ENCODE data around the gene LYVE1.

LYVE1 gene

GRCh38 chr11:10551290-10551592 lies 17.2 kb downstream of the LYVE1 start:
- H3K9ac ChIP-seq (ENCODE audit: low read length) = no peak overlapping the region
- H3K27ac ChIP-seq (ENCODE audit: low read length) = no peak overlapping the region
- H3K79me2 ChIP-seq (ENCODE audit: low read length) = no peaks in the 10 kb centered on the region
- H3K4me3 ChIP-seq (ENCODE audit: low read length) = no peak overlapping the region
- no peaks in the 10 kb centered on the region for H3K4me1 ChIP-seq (ENCODE audit: low read length)
- H3K9me3 ChIP-seq (ENCODE audit: insufficient read depth, low read length) = 0 out of 2 replicates have a peak, but pooled peaks cover 5% of the 10 kb centered on the region
- H2AFZ ChIP-seq (ENCODE audit: low read depth, low read length) = no peak overlapping the region
- no peaks in the 10 kb centered on the region for H3K36me3 ChIP-seq (replicated peaks; ENCODE audit: low read depth, low read length)
- H3K4me2 ChIP-seq (ENCODE audit: low read length) = no peak overlapping the region
- TF ChIP-seq, protein P1, sequence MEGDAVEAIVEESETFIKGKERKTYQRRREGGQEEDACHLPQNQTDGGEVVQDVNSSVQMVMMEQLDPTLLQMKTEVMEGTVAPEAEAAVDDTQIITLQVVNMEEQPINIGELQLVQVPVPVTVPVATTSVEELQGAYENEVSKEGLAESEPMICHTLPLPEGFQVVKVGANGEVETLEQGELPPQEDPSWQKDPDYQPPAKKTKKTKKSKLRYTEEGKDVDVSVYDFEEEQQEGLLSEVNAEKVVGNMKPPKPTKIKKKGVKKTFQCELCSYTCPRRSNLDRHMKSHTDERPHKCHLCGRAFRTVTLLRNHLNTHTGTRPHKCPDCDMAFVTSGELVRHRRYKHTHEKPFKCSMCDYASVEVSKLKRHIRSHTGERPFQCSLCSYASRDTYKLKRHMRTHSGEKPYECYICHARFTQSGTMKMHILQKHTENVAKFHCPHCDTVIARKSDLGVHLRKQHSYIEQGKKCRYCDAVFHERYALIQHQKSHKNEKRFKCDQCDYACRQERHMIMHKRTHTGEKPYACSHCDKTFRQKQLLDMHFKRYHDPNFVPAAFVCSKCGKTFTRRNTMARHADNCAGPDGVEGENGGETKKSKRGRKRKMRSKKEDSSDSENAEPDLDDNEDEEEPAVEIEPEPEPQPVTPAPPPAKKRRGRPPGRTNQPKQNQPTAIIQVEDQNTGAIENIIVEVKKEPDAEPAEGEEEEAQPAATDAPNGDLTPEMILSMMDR (IDR thresholded peaks at IDR 0.05; ENCODE audit: low read depth, low read length) = no peak
- TF ChIP-seq EZH2phosphoT487 (IDR thresholded peaks at IDR 0.05; ENCODE audit: low read depth) = no peak
- no peaks in the 10 kb centered on the region for H4K20me1 ChIP-seq (ENCODE audit: insufficient read depth, low read length)
- peaks cover 25% of the 10 kb centered on the region for H3K27me3 ChIP-seq (ENCODE audit: low read depth, low read length)

DNA sequence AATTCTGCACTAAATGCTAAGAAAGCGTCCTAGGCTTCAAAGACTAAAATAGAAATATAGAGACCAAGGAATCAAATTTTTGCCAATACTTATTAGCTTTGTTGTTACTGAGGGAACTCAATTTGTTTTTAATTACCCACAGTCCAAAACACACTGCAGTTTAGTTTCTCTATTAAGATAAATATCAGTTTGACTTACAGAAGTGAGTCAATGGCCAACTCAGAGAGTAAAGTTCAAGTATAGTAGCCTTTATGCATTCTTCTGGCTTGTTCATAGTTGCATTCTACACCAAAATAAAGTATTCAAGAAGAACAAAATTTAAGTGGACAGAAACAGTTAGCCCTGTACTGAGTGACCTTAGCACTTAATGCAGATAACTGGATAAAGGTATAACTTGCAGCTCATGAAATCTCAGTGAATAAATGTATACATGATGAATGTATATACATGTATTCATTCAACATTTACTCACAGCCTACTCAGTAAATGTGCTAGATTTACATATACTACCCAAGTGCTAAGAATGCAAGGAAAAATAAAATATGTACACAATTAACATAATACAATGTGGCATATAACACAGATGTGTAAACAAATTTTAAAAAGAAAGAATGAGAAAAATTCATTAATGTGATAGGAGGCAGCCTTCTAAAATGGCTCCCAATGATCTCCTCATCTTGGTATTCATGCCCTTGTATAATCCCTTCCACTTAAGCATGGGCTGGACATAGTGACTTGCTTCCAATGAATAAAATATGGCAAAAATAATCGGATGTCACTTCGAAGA lies 17.8 kb downstream of the LYVE1 start:
- no peaks in the 10 kb centered on the region for H3K79me2 ChIP-seq (ENCODE audit: low read length)
- no peaks in the 10 kb centered on the region for H4K20me1 ChIP-seq (ENCODE audit: insufficient read depth, low read length)
- no peak overlapping the region for H3K27ac ChIP-seq (ENCODE audit: low read length)
- no peak overlapping the region for H3K4me3 ChIP-seq (ENCODE audit: low read length)
- peaks cover 20% of the 10 kb centered on the region for H3K27me3 ChIP-seq (ENCODE audit: low read depth, low read length)
- H3K9me3 ChIP-seq (ENCODE audit: insufficient read depth, low read length) = 0 out of 2 replicates have a peak, but pooled peaks cover 5% of the 10 kb centered on the region
- H3K9ac ChIP-seq (ENCODE audit: low read length) = no peak overlapping the region
- H3K4me1 ChIP-seq (ENCODE audit: low read length) = no peaks in the 10 kb centered on the region
- no peak overlapping the region for H2AFZ ChIP-seq (ENCODE audit: low read depth, low read length)
- H3K36me3 ChIP-seq (replicated peaks; ENCODE audit: low read depth, low read length) = no peaks in the 10 kb centered on the region
- H3K4me2 ChIP-seq (ENCODE audit: low read length) = no peak overlapping the region
- TF ChIP-seq EZH2phosphoT487 (IDR thresholded peaks at IDR 0.05; ENCODE audit: low read depth) = no peak
- TF ChIP-seq, protein P1 (IDR thresholded peaks at IDR 0.05; ENCODE audit: low read depth, low read length) = no peak

GRCh38 chr11:10544491-10545465 lies 23.7 kb downstream of the LYVE1 start:
- Histone ChIP-seq H3K9me3 (ENCODE audit: insufficient read depth, low read length) (no peaks in the 10 kb centered on the region), H3K79me2 (ENCODE audit: low read length) (peaks cover 8% of the 10 kb centered on the region), H3K27ac (ENCODE audit: low read length) (no peak overlapping the region), H3K4me2 (ENCODE audit: low read length) (no peak overlapping the region), H4K20me1 (ENCODE audit: insufficient read depth, low read length) (no peaks in the 10 kb centered on the region), H3K4me1 (ENCODE audit: low read length) (peaks cover 8% of the 10 kb centered on the region), H3K9ac (ENCODE audit: low read length) (no peak overlapping the region), H3K4me3 (ENCODE audit: low read length) (no peak overlapping the region), H2AFZ (ENCODE audit: low read depth, low read length) (no peak overlapping the region), H3K36me3 (replicated peaks; ENCODE audit: low read depth, low read length) (no peaks in the 10 kb centered on the region), H3K27me3 (ENCODE audit: low read depth, low read length) (peaks cover 3% of the 10 kb centered on the region; the same call in 1 of the 2 replicates)
- TF ChIP-seq EZH2phosphoT487 (IDR thresholded peaks at IDR 0.05; ENCODE audit: low read depth) = no peak
- TF ChIP-seq, protein P1 (IDR thresholded peaks at IDR 0.05; ENCODE audit: low read depth, low read length) = no peak

- no peaks in the 10 kb centered on the region for H3K36me3 ChIP-seq (replicated peaks; ENCODE audit: low read depth, low read length)
- H3K79me2 ChIP-seq (ENCODE audit: low read length) = peaks cover 9% of the 10 kb centered on the region
- peaks cover 10% of the 10 kb centered on the region for H3K4me1 ChIP-seq (ENCODE audit: low read length)
- H3K4me2 ChIP-seq (ENCODE audit: low read length) = no peak overlapping the region
- no peak overlapping the region for H2AFZ ChIP-seq (ENCODE audit: low read depth, low read length)
- no peak overlapping the region for H3K9ac ChIP-seq (ENCODE audit: low read length)
- TF ChIP-seq, protein P1 (IDR thresholded peaks at IDR 0.05; ENCODE audit: low read depth, low read length) = no peak
- TF ChIP-seq EZH2phosphoT487 (IDR thresholded peaks at IDR 0.05; ENCODE audit: low read depth) = no peak
- no peak overlapping the region for H3K27ac ChIP-seq (ENCODE audit: low read length)
- H4K20me1 ChIP-seq (ENCODE audit: insufficient read depth, low read length) = no peaks in the 10 kb centered on the region
- H3K9me3 ChIP-seq (ENCODE audit: insufficient read depth, low read length) = no peaks in the 10 kb centered on the region
- 0 out of 2 replicates have a peak, but pooled peaks cover 3% of the 10 kb centered on the region for H3K27me3 ChIP-seq (ENCODE audit: low read depth, low read length)
- no peak overlapping the region for H3K4me3 ChIP-seq (ENCODE audit: low read length)
Observed at GRCh38 chr11:10543782-10544181, 24.7 kb downstream of the LYVE1 start.
